A673 (cell line): ENCODE results near the gene TEKTIP1. TPM values are rescaled to one million over a fixed set of nuclear protein-coding genes. Genes with fewer than 3 reads are reported as not detected.
"Not testable (repeated sequence)": the region's sequence is repeated elsewhere in the genome, so short reads cannot be mapped to it uniquely, and the experiment has no call there.

Source experiments
- BruUV-seq: library from RNA; stranded (reverse); fragments of 400-500 nt; replicated peaks from 2 replicates; lab custom pipeline; 2021; lab: Mats Ljungman, UMichigan
- CTCF ChIA-PET: fragments of 300-600 bp; sonication (Branson Sonifier 250); formaldehyde crosslinking; loops from one replicate; lab custom pipeline; 2022; ENCODE audit warnings: antibody characterized with exemption; lab: Charles Lee
- POLR2A ChIA-PET: fragments of 300-600 bp; sonication (Branson Sonifier 250); formaldehyde crosslinking; loops from one replicate; lab custom pipeline; 2022; ENCODE audit warnings: antibody characterized with exemption; ENCODE audit not compliant: low non-redundant PET; lab: Charles Lee
- DNase-seq: peaks from one replicate; pipeline ENCODE4 v3.0.0-alpha.2; 2015; ENCODE audit warnings: low spot score
- H3K27ac ChIP-seq: fragments of 200-600 bp; sonication (generic); 2 replicates; pipeline ENCODE4 v1.5.1; 2016; ENCODE audit warnings: mixed run types, low read depth, mild to moderate bottlenecking, mixed read lengths, antibody characterized with exemption, low read length; ENCODE audit not compliant: poor library complexity, severe bottlenecking
- H3K27me3 ChIP-seq: fragments of 200-600 bp; sonication (generic); replicated peaks from 2 replicates; pipeline ENCODE4 v1.6.1; 2017; ENCODE audit warnings: mixed run types, low read depth, mild to moderate bottlenecking, mixed read lengths, antibody characterized with exemption, low read length; ENCODE audit not compliant: insufficient read depth, poor library complexity
- H3K36me3 ChIP-seq: fragments of 200-600 bp; sonication (generic); 2 replicates; pipeline ENCODE4 v1.6.1; 2016; ENCODE audit warnings: mixed run types, mild to moderate bottlenecking, mixed read lengths, antibody characterized with exemption, low read length; ENCODE audit not compliant: insufficient read depth, poor library complexity, severe bottlenecking
- H3K4me1 ChIP-seq: fragments of 200-600 bp; sonication (generic); 2 replicates; pipeline ENCODE4 v1.6.1; 2017; ENCODE audit warnings: mixed run types, mild to moderate bottlenecking, mixed read lengths, antibody characterized with exemption, low read length; ENCODE audit not compliant: insufficient read depth, poor library complexity, severe bottlenecking
- H3K4me3 ChIP-seq: fragments of 200-600 bp; sonication (generic); 2 replicates; pipeline ENCODE4 v1.5.1; 2016; ENCODE audit warnings: low read depth, mixed run types, mild to moderate bottlenecking, mixed read lengths, low read length; ENCODE audit not compliant: poor library complexity, severe bottlenecking
- H3K9me3 ChIP-seq: fragments of 200-600 bp; sonication (generic); 2 replicates; pipeline ENCODE4 v1.6.1; 2016; ENCODE audit warnings: mixed run types, low read depth, mild to moderate bottlenecking, mixed read lengths, antibody characterized with exemption, low read length; ENCODE audit not compliant: poor library complexity, severe bottlenecking
- CTCF ChIP-seq: fragments of 300-800, 200-600 bp; sonication (generic); conservative IDR thresholded peaks from 2 replicates; pipeline ENCODE4 v1.5.1; 2017; ENCODE audit warnings: low read depth, mild to moderate bottlenecking, antibody characterized with exemption, low read length, moderate library complexity, mixed read lengths
- EZH2 ChIP-seq: fragments of 200-600 bp; sonication (generic); IDR thresholded peaks from 2 replicates; pipeline ENCODE4 v1.6.1; 2017; ENCODE audit warnings: borderline replicate concordance, low read depth, mild to moderate bottlenecking, mixed read lengths, antibody characterized with exemption, low read length; ENCODE audit not compliant: poor library complexity, severe bottlenecking
- intact Hi-C: fragments of 100-400 bp; cut with micrococcal nuclease; formaldehyde crosslinking; loops from one replicate; pipeline ENCODE4 v1.10.0; 2022; ENCODE audit not compliant: unreplicated experiment
- total RNA-seq: library from RNA; stranded (reverse); gene quantifications from 2 replicates; pipeline ENCODE4 v1.2.3, GENCODE V29; 2021

The TEKTIP1 gene
- total RNA-seq, 1 experiment from 2014 or later, result 4.2 TPM

DNA sequence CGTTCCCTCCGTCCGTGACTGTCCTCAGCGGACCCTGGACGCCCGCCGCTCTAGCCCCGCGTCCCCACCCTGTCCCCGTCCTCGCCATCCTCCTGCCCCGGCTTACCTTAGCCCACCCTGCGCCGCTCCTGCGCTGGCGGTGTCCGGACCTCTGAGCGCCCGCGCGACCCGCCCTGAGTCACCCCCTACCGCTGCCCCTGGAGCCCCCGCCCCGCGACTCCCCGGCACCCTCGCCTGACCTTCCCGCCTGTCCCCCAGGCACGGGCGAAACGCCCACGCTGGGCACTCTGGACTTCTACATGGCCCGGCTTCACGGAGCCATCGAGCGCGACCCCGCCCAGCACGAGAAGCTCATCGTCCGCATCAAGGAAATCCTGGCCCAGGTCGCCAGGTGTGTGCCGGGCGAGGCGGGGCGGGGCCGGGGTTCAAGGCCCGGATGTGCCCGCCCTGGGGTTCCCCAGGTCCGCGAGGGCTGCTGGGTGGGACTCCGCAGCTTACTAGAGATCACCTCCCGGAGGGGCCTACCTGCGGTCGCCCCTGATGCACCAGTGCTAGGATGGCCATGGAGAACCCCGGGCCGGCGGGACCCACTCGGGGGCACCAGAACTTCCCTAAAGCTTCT lies 38.9 kb downstream of the TEKTIP1 start:
- POLR2A ChIA-PET, result no interaction called here

DNA sequence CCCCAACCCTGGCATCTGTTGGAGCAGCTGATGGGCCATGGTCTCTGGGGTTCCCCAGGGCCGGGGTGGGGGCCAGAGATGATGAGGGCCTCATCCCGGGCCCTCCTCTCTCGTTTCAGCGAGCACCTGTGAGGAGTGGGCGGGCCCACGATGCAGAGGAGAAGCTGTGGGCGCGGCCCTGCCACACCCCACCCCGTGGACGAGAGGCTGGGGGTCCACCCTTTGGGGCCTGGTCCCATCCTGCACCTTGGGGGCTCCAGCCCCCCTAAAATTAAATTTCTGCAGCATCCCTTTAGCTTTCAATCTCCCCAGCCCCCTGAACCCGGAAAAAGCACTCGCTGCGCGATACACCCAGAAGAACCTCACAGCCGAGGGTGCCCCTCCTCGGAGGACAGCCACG lies 39.4 kb downstream of the TEKTIP1 start:
- POLR2A ChIA-PET, result no interaction called here
- H3K4me3 ChIP-seq, result no peak overlapping the region
- H3K27me3 ChIP-seq, result no peaks in the 10 kb centered on the region
- peaks cover 15% of the 10 kb centered on the region for H3K36me3 ChIP-seq
- intact Hi-C loops, result no loop called here
- TSS peak; percentile 54 for BruUV-seq
- TF ChIP-seq EZH2 (no peak), CTCF (no peak)
- H3K9me3 ChIP-seq, result no peaks in the 10 kb centered on the region
- peaks cover 16% of the 10 kb centered on the region for H3K4me1 ChIP-seq
- no peak for DNase-seq
- no peak overlapping the region for H3K27ac ChIP-seq
- CTCF ChIA-PET, result interaction anchor here (0.6 kb wide), 1 partner anchor 154 kb away, joined by 3 read pairs; no protein-coding TSS in a partner anchor

More for the DNA sequence above, 38.9 kb downstream of the TEKTIP1 start:
- no peaks in the 10 kb centered on the region for H3K27me3 ChIP-seq
- H3K27ac ChIP-seq, result no peak overlapping the region
- BruUV-seq, result no TSS peak
- no peak for DNase-seq
- intact Hi-C loops, result no loop called here
- H3K4me1 ChIP-seq, result peaks cover 16% of the 10 kb centered on the region
- CTCF ChIA-PET, result no interaction called here
- no peak overlapping the region for H3K4me3 ChIP-seq
- H3K9me3 ChIP-seq, result no peaks in the 10 kb centered on the region
- H3K36me3 ChIP-seq, result peaks cover 15% of the 10 kb centered on the region
- no peak for TF ChIP-seq CTCF
- no peak for TF ChIP-seq EZH2

DNA sequence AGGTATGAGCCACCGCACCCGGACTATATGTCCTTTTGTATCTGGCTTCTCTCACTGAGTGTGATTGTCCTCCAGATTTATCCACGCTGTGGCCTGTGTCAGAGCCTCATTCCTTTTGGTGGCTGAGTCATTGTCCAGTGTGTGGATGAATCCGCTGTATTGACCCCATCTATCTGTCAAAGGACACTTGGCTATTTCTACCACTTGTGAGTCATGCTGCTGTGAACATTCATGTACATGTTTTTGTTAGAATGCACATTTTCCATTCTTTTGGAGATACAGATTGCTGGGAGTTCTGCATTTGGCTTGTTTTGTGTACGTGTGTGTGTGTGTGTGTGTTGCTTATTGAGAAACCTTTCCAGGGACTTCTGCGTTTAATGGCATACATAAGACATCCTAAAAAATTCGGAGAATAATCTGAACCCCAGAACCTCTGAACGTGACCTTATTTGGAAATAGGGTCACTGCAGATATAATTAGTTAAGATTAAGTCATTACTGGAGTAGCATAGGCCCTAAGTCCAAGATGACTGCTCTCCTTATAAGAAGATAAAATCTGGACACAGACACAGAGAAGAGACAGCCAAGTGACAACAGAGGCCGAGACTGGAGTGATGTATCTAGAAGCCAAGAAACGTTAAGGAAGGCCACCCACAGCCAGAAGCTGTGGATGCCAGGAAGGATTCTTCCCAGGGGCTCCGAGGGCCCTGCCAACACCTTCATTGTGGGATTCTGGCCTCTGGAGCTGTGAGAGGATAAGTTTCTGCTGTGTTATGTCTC lies 41.4 kb downstream of the TEKTIP1 start:
- ChIA-PET CTCF (no interaction called here), POLR2A (no interaction called here)
- BruUV-seq, result no TSS peak
- peaks cover 4% of the 10 kb centered on the region for H3K36me3 ChIP-seq
- no peak for TF ChIP-seq EZH2
- no peak for TF ChIP-seq CTCF
- no peaks in the 10 kb centered on the region for H3K27me3 ChIP-seq
- intact Hi-C loops, result no loop called here
- no peak for DNase-seq
- H3K27ac ChIP-seq, result no peak overlapping the region
- peaks cover 15% of the 10 kb centered on the region for H3K4me1 ChIP-seq
- H3K9me3 ChIP-seq, result no peaks in the 10 kb centered on the region
- H3K4me3 ChIP-seq, result no peak overlapping the region

GRCh38 chr19:3581792-3582191 lies 42.8 kb downstream of the TEKTIP1 start:
- H3K9me3 ChIP-seq, DNase-seq, intact Hi-C loops, CTCF ChIA-PET, H3K4me3 ChIP-seq, H3K27ac ChIP-seq, POLR2A ChIA-PET, H3K36me3 ChIP-seq, H3K4me1 ChIP-seq, BruUV-seq, H3K27me3 ChIP-seq: not testable (repeated sequence)
